MCF 10A (cell line): ENCODE results near the gene POLH. TPM values are rescaled to one million over a fixed set of nuclear protein-coding genes. Genes with fewer than 3 reads are reported as not detected.

Experiments
- BruUV-seq: library from RNA; stranded (reverse); fragments of 400-500 nt; replicated peaks from 2 replicates; lab custom pipeline; 2021; lab: Mats Ljungman, UMichigan
- CTCF ChIA-PET: fragments of 300-600 bp; sonication (Branson Sonifier 250); formaldehyde crosslinking; extraction: SDS; loops from one replicate; lab custom pipeline; 2021; ENCODE audit warnings: antibody characterized with exemption, inconsistent platforms; lab: Yijun Ruan, JAX
- POLR2A ChIA-PET: fragments of 300-600, 350-650 bp; sonication (Branson Sonifier 250); formaldehyde crosslinking; extraction: SDS; loops from one replicate; lab custom pipeline; 2020; ENCODE audit warnings: antibody characterized with exemption, inconsistent platforms; lab: Yijun Ruan, JAX
- DNase-seq: peaks from one replicate; pipeline ENCODE4 v3.0.0-alpha.2; 2018; ENCODE audit not compliant: unreplicated experiment
- H3K27ac Mint-ChIP-seq: one replicate; pipeline ENCODE4 v1.8.0; 2022; ENCODE audit warnings: mild to moderate bottlenecking, low read depth, mixed read lengths; ENCODE audit not compliant: unreplicated experiment
- H3K27me3 Mint-ChIP-seq: one replicate; pipeline ENCODE4 v1.8.0; 2022; ENCODE audit warnings: mixed read lengths; ENCODE audit not compliant: insufficient read depth, unreplicated experiment
- H3K36me3 Mint-ChIP-seq: one replicate; pipeline ENCODE4 v1.8.0; 2022; ENCODE audit warnings: mild to moderate bottlenecking, moderate library complexity, mixed read lengths; ENCODE audit not compliant: insufficient read depth, unreplicated experiment
- H3K4me1 Mint-ChIP-seq: one replicate; pipeline ENCODE4 v1.8.0; 2022; ENCODE audit warnings: mixed read lengths; ENCODE audit not compliant: insufficient read depth, unreplicated experiment
- H3K4me3 Mint-ChIP-seq: one replicate; pipeline ENCODE4 v1.8.0; 2022; ENCODE audit warnings: mild to moderate bottlenecking, moderate library complexity, mixed read lengths; ENCODE audit not compliant: unreplicated experiment
- H3K9me3 Mint-ChIP-seq: one replicate; pipeline ENCODE4 v1.8.0; 2022; ENCODE audit warnings: mixed read lengths; ENCODE audit not compliant: unreplicated experiment
- intact Hi-C: fragments of 100-400 bp; cut with micrococcal nuclease; formaldehyde crosslinking; loops from 2 replicates; pipeline ENCODE4 v1.14.1; 2022
- total RNA-seq: library from RNA; stranded (reverse); gene quantifications from 2 replicates; pipeline ENCODE4 v1.2.3, GENCODE V29; 2022
- TF ChIP-seq, protein P1 (sequence below): fragments of 200-600 bp; IDR thresholded peaks from one replicate; pipeline ENCODE4 v1.8.0; 2022; ENCODE audit warnings: antibody characterized with exemption, mild to moderate bottlenecking; ENCODE audit not compliant: unreplicated experiment

POLH gene
- total RNA-seq, 1 experiment from 2014 or later: 36.7 TPM

DNA sequence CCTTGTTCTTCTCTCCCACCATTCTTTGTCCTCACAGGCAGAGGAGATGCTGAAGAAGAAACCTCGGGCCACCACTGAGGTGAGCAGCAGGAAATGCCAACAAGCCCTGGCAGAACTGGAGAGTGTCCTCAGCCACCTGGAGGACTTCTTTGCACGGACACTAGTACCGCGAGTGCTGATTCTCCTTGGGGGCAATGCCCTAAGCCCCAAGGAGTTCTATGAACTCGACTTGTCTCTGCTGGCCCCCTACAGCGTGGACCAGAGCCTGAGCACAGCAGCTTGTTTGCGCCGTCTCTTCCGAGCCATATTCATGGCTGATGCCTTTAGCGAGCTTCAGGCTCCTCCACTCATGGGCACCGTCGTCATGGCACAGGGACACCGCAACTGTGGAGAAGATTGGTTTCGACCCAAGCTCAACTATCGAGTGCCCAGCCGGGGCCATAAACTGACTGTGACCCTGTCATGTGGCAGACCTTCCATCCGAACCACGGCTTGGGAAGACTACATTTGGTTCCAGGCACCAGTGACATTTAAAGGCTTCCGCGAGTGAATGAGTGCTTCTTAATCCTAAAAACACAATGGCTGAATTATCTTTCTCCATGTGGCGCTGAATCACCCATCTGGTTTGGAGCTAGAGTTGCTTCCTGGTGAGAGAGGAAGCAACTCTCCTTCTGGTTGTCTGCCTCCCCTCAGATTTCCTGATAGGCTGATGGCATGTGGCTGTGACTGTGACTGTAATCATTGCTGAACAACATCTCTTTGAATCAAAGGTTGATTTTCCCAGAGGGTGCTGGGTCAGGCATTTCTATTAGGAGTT lies 64.2 kb downstream of the POLH start:
- no peak for DNase-seq
- H3K36me3 Mint-ChIP-seq: peaks cover 51% of the 10 kb centered on the region
- TF ChIP-seq, protein P1, sequence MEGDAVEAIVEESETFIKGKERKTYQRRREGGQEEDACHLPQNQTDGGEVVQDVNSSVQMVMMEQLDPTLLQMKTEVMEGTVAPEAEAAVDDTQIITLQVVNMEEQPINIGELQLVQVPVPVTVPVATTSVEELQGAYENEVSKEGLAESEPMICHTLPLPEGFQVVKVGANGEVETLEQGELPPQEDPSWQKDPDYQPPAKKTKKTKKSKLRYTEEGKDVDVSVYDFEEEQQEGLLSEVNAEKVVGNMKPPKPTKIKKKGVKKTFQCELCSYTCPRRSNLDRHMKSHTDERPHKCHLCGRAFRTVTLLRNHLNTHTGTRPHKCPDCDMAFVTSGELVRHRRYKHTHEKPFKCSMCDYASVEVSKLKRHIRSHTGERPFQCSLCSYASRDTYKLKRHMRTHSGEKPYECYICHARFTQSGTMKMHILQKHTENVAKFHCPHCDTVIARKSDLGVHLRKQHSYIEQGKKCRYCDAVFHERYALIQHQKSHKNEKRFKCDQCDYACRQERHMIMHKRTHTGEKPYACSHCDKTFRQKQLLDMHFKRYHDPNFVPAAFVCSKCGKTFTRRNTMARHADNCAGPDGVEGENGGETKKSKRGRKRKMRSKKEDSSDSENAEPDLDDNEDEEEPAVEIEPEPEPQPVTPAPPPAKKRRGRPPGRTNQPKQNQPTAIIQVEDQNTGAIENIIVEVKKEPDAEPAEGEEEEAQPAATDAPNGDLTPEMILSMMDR: no peak
- intact Hi-C loops: no loop called here
- H3K27ac Mint-ChIP-seq: no peak overlapping the region
- H3K9me3 Mint-ChIP-seq: no peaks in the 10 kb centered on the region
- ChIA-PET CTCF (interaction anchor here (1.1 kb wide), 1 partner anchor 32 kb away, joined by 3 read pairs; no protein-coding TSS in a partner anchor), POLR2A (interaction anchor here (0.6 to 3.0 kb wide), 2 partner anchors 10 to 19 kb away, joined by 4 to 9 read pairs; partner anchors contain the start of gene GTPBP2)
- BruUV-seq: no TSS peak
- H3K4me3 Mint-ChIP-seq: no peak overlapping the region
- no peaks in the 10 kb centered on the region for H3K27me3 Mint-ChIP-seq
- H3K4me1 Mint-ChIP-seq: peaks cover 10% of the 10 kb centered on the region

GRCh38 chr6:43644940-43645612 lies 69.1 kb downstream of the POLH start, which contains the start of gene RSPH9:
Gene RSPH9 (plus strand): TSS chr6:43645036. CDS start chr6:43645099, 63 bp downstream.
- no peaks in the 10 kb centered on the region for H3K9me3 Mint-ChIP-seq
- H3K27me3 Mint-ChIP-seq: no peaks in the 10 kb centered on the region
- H3K36me3 Mint-ChIP-seq: peaks cover 17% of the 10 kb centered on the region
- intact Hi-C loops: no loop called here
- H3K27ac Mint-ChIP-seq: no peak within 1 kb of the TSS
- TF ChIP-seq, protein P1: no peak
- no peak within 1 kb of the TSS for H3K4me3 Mint-ChIP-seq
- CTCF ChIA-PET: interaction anchor here (0.5 to 1.8 kb wide), 3 partner anchors 25 to 601 kb away, joined by 3 to 5 read pairs (median 3); no protein-coding TSS in a partner anchor
- BruUV-seq: no TSS peak
- POLR2A ChIA-PET: no interaction called here
- no peak for DNase-seq
- H3K4me1 Mint-ChIP-seq: no peaks in the 10 kb centered on the region

DNA sequence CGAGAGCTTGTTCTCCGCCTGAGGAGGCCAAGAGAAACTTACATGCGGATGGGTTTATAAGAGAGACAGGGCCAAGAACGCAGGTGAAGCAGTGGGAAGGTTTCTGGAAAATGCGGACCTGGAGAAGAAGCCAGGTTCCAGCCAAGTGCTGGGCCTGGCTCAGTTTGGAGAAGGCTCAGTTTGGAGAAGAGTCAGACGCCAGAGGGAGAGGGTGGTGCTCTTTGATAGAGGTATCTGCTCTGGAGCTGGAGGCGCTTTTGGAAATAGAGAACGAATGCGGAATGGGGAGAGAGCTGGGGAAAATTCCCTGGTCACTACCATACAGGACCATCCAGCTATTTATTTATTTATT lies 69.6 kb downstream of the POLH start:
- Mint-ChIP-seq H3K4me3 (no peak overlapping the region), H3K9me3 (no peaks in the 10 kb centered on the region), H3K36me3 (peaks cover 12% of the 10 kb centered on the region), H3K27me3 (no peaks in the 10 kb centered on the region), H3K4me1 (no peaks in the 10 kb centered on the region), H3K27ac (no peak overlapping the region)
- no peak for DNase-seq
- intact Hi-C loops: no loop called here
- TF ChIP-seq, protein P1: no peak
- ChIA-PET CTCF (interaction anchor here (0.5 to 0.9 kb wide), 2 partner anchors 25 to 601 kb away, joined by 3 read pairs; no protein-coding TSS in a partner anchor), POLR2A (interaction anchor here (0.7 kb wide), 1 partner anchor 465 kb away, joined by 3 read pairs; no protein-coding TSS in a partner anchor)
- BruUV-seq: no TSS peak

DNA sequence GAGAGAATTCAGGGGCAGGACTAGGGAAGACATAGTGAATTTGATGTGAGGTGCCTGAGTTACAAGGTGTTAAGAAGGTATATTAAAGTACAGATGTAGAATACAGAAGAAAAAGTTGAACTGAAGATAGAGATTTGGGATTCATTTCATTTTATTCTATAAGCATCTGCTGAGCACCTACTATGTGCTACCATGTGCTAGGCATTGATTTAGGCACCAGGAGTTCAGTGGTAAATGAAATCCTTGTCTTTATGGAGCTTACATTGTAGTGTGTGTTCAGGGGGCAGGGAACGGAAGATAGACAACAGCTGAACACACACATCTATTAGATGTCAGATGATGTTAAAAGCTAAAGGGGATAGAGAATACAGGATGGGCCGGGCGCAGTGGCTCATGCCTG lies 71.6 kb downstream of the POLH start:
- Mint-ChIP-seq H3K27ac (no peak overlapping the region), H3K9me3 (no peaks in the 10 kb centered on the region), H3K36me3 (no peaks in the 10 kb centered on the region), H3K27me3 (no peaks in the 10 kb centered on the region), H3K4me1 (no peaks in the 10 kb centered on the region), H3K4me3 (no peak overlapping the region)
- BruUV-seq: no TSS peak
- intact Hi-C loops: no loop called here
- POLR2A ChIA-PET: interaction anchor here (1.1 to 2.0 kb wide), 4 partner anchors 9 to 19 kb away, joined by 4 to 8 read pairs (median 6); partner anchors contain the start of genes GTPBP2 and MAD2L1BP
- DNase-seq: no peak
- CTCF ChIA-PET: interaction anchor here (0.6 to 1.8 kb wide), 4 partner anchors 10 to 676 kb away, joined by 3 to 6 read pairs (median 4); no protein-coding TSS in a partner anchor
- TF ChIP-seq, protein P1: no peak
